ENCODE measurements around the gene TESK2.

DNA sequence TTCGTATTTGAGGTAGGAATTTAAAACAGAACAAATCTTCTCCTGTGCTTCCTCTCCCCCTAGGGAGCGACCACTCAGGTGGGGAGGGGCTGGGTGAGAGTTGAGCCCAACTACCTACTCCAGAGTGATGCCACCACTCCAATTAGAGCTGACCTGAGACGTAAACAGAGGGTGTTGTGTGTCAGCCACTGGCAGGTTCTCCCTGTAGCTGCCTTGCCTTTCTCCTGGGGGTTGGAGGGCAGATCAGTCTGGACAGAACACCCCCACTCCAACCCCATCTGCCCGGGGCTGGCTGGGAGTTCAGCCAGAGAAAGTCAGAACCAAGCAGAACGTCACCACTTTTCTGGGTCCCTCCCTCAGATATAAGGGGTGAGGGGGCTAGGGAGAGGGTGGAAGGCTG lies 162.3 kb downstream of the TESK2 start:
- TF ChIP-seq, protein P1, sequence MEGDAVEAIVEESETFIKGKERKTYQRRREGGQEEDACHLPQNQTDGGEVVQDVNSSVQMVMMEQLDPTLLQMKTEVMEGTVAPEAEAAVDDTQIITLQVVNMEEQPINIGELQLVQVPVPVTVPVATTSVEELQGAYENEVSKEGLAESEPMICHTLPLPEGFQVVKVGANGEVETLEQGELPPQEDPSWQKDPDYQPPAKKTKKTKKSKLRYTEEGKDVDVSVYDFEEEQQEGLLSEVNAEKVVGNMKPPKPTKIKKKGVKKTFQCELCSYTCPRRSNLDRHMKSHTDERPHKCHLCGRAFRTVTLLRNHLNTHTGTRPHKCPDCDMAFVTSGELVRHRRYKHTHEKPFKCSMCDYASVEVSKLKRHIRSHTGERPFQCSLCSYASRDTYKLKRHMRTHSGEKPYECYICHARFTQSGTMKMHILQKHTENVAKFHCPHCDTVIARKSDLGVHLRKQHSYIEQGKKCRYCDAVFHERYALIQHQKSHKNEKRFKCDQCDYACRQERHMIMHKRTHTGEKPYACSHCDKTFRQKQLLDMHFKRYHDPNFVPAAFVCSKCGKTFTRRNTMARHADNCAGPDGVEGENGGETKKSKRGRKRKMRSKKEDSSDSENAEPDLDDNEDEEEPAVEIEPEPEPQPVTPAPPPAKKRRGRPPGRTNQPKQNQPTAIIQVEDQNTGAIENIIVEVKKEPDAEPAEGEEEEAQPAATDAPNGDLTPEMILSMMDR (IDR thresholded peaks at IDR 0.05; ENCODE audit: borderline replicate concordance, extremely low read depth, low read length, poor library complexity, severe bottlenecking) = no peak
- no peak for TF ChIP-seq EZH2 (IDR thresholded peaks at IDR 0.05; ENCODE audit: borderline replicate concordance, low read depth, low read length, severe bottlenecking)
